ENCODE measurements around the gene TMPRSS6. TPM values are rescaled to one million over a fixed set of nuclear protein-coding genes. Genes with fewer than 3 reads are reported as not detected.

Gene TMPRSS6
- total and polyA plus RNA-seq, 2 of the 13 experiments (the other 11 are each of a cell fraction or from before 2014, with no cell fraction given) = 4.2 to 4.8 TPM

DNA sequence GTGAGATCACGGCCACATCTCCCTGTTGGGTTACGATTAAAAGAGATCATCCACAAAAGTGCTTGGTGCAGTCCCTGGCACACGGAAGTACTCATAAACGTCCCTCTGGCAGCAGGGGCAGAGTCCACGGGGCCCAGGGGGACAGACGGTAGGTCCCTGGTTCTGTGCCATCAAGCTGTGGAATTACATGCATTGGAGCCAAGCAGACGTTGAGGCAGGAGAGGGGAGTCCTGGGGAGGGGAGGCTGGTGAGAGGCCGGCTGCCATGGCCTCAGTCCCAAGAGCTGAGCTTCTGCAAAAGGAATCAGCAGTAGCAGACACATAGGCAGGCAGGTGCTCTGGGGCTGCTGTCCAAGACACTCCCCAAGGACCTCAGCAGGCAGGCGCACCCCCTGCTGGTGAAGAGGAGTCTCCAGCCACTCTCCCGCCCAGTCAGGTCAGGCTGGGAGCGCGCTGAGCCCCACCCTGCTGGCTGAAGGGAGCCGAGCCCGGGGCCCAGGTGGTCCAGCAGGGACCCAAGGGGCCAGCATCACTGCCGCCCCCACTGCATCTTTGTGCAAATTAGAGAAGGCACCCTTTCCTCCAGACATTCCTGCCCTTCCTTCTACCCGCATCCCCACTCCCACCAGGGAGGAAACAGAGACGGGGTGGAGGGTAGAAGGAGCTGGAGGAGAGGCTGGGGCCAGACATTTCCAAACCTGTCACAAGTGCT, 65.5 kb downstream of the TMPRSS6 start (continued):
- TF ChIP-seq ZNF484 (CRISPR knock-in tag; IDR thresholded peaks at IDR 0.05; ENCODE audit: borderline replicate concordance, low read depth) = no peak
- TF ChIP-seq MAFK (conservative IDR thresholded peaks at IDR 0.05 in 1 of 2, IDR thresholded peaks at IDR 0.05 in 1 of 2; ENCODE audit: low read length in 2 of 2) = no peak
- TF ChIP-seq RBAK (CRISPR knock-in tag; IDR thresholded peaks at IDR 0.05) = no peak
- TF ChIP-seq, protein P1, sequence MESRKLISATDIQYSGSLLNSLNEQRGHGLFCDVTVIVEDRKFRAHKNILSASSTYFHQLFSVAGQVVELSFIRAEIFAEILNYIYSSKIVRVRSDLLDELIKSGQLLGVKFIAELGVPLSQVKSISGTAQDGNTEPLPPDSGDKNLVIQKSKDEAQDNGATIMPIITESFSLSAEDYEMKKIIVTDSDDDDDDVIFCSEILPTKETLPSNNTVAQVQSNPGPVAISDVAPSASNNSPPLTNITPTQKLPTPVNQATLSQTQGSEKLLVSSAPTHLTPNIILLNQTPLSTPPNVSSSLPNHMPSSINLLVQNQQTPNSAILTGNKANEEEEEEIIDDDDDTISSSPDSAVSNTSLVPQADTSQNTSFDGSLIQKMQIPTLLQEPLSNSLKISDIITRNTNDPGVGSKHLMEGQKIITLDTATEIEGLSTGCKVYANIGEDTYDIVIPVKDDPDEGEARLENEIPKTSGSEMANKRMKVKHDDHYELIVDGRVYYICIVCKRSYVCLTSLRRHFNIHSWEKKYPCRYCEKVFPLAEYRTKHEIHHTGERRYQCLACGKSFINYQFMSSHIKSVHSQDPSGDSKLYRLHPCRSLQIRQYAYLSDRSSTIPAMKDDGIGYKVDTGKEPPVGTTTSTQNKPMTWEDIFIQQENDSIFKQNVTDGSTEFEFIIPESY (CRISPR knock-in tag; IDR thresholded peaks at IDR 0.05) = peak; percentile 47; the same call in 1 of the 2 replicates
- TF ChIP-seq MAFF (IDR thresholded peaks at IDR 0.05; ENCODE audit: low read depth, low read length) = no peak
- peak; percentile 68; the same call in 1 of the 2 replicates for TF ChIP-seq ZNF331 (CRISPR knock-in tag; IDR thresholded peaks at IDR 0.05)
- no peak for TF ChIP-seq GTF2F1 (IDR thresholded peaks at IDR 0.05; ENCODE audit: low read length)
- peak; percentile 85 for TF ChIP-seq STAG1 (CRISPR knock-in tag; IDR thresholded peaks at IDR 0.05)
- peak; percentile 58; the same call in 1 of the 2 replicates for TF ChIP-seq ZNF572 (CRISPR knock-in tag; IDR thresholded peaks at IDR 0.05)
- peak; percentile 65 for TF ChIP-seq GABPB1 (CRISPR knock-in tag; IDR thresholded peaks at IDR 0.05)
- TF ChIP-seq REXO4 (CRISPR knock-in tag; IDR thresholded peaks at IDR 0.05; ENCODE audit: borderline replicate concordance) = no peak
- TF ChIP-seq ZNF136 (CRISPR knock-in tag; IDR thresholded peaks at IDR 0.05; ENCODE audit: low read depth) = no peak
- 0 out of 2 replicates have a peak, but pooled peaks have one; percentile 21 for TF ChIP-seq ZSCAN20 (CRISPR knock-in tag; IDR thresholded peaks at IDR 0.05; ENCODE audit: borderline replicate concordance)
- peak; percentile 5; the same call in 1 of the 2 replicates for TF ChIP-seq ZNF121 (CRISPR knock-in tag; IDR thresholded peaks at IDR 0.05)
- TF ChIP-seq PCBP1 (IDR thresholded peaks at IDR 0.05; ENCODE audit: borderline replicate concordance, low read depth, low read length) = no peak
- no peak for TF ChIP-seq EZH2 (conservative IDR thresholded peaks at IDR 0.05; ENCODE audit: low read depth, low read length)
- no peak for TF ChIP-seq ZNF329 (CRISPR knock-in tag; IDR thresholded peaks at IDR 0.05; ENCODE audit: low read depth)
- TF ChIP-seq PPARG (CRISPR knock-in tag; conservative IDR thresholded peaks at IDR 0.05) = no peak
- TF ChIP-seq ZNF343 (CRISPR knock-in tag; IDR thresholded peaks at IDR 0.05) = 0 out of 2 replicates have a peak, but pooled peaks have one; percentile 41
- 0 out of 2 replicates have a peak, but pooled peaks have one; percentile 68 for TF ChIP-seq ZNF761 (CRISPR knock-in tag; conservative IDR thresholded peaks at IDR 0.05)
- TF ChIP-seq SOX5 (CRISPR knock-in tag; IDR thresholded peaks at IDR 0.05; ENCODE audit: borderline replicate concordance) = 0 out of 2 replicates have a peak, but pooled peaks have one; percentile 19
- TF ChIP-seq ZNF614 (CRISPR knock-in tag; IDR thresholded peaks at IDR 0.05; ENCODE audit: borderline replicate concordance) = peak; percentile 17; the same call in 1 of the 2 replicates
- TF ChIP-seq, protein P2, sequence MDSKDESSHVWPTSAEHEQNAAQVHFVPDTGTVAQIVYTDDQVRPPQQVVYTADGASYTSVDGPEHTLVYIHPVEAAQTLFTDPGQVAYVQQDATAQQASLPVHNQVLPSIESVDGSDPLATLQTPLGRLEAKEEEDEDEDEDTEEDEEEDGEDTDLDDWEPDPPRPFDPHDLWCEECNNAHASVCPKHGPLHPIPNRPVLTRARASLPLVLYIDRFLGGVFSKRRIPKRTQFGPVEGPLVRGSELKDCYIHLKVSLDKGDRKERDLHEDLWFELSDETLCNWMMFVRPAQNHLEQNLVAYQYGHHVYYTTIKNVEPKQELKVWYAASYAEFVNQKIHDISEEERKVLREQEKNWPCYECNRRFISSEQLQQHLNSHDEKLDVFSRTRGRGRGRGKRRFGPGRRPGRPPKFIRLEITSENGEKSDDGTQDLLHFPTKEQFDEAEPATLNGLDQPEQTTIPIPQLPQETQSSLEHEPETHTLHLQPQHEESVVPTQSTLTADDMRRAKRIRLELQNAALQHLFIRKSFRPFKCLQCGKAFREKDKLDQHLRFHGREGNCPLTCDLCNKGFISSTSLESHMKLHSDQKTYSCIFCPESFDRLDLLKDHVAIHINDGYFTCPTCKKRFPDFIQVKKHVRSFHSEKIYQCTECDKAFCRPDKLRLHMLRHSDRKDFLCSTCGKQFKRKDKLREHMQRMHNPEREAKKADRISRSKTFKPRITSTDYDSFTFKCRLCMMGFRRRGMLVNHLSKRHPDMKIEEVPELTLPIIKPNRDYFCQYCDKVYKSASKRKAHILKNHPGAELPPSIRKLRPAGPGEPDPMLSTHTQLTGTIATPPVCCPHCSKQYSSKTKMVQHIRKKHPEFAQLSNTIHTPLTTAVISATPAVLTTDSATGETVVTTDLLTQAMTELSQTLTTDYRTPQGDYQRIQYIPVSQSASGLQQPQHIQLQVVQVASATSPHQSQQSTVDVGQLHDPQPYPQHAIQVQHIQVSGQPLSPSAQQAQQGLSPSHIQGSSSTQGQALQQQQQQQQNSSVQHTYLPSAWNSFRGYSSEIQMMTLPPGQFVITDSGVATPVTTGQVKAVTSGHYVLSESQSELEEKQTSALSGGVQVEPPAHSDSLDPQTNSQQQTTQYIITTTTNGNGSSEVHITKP (CRISPR knock-in tag; IDR thresholded peaks at IDR 0.05; ENCODE audit: low read depth) = peak; percentile 90
